GM19193 (cell line): ENCODE data around the gene SLC6A18.

Experiments used
- POLR2A ChIP-seq: IDR thresholded peaks from 4 replicates; pipeline ENCODE4 v1.6.1; 2011; ENCODE audit not compliant: insufficient read depth, insufficient read length; ENCODE audit errors: extremely low read depth

The SLC6A18 gene

DNA sequence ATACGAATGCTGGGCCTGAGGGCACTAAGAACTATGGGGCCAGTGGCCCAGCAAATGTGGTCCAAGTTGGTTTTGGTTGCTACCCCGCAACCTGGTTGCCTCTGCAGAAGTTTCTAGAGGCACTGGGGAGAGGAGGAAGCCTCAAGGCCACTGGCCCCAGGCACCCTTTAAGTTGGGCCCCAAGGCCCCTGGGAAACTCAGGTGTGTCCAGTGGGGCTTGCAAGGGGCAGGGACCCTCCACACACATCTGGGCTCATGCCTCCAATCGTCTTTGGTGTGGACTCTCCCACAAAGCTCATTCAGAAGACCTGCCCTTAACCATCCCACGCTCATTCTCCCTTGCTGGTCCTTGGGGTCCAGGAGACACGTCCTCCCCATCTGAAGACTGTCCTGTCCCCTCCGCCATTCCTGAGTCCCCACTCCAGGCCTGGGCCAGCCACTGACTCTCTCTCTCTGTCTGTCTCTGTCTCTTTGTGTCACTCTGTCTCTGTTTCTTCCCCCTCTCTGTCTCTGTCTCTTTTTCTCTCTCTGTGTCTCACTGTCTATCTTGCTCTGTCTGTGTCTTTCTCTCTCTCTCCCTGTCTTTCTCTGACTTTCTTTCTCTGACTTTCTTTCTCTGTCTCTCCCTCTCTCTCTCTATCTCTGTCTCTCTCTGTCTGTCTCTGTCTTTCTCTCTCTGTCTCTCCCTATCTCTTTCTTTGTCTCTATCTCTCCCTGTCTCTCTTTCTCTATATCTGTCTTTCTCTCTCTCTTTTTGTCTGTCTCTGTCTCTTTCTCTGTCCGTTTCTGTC, 27.1 kb upstream of the SLC6A18 start:
- TF ChIP-seq POLR2A = no peak

DNA sequence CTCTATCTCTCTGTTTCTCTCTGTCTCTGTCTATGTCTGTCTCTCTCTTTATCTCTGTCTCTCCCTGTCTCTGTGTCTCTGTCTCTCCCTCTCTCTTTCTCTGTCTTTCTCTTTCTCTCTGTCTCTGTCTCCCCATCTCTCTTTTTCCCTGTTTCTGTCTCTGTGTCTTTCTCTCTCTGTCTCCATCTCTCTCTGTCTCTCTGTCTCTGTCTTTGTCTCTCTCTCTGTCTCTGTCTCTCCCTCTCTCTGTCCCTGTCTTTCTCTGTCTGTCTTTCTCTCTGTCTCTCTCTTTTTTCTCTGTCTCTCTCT, 25.9 kb upstream of the SLC6A18 start:
- no peak for TF ChIP-seq POLR2A

DNA sequence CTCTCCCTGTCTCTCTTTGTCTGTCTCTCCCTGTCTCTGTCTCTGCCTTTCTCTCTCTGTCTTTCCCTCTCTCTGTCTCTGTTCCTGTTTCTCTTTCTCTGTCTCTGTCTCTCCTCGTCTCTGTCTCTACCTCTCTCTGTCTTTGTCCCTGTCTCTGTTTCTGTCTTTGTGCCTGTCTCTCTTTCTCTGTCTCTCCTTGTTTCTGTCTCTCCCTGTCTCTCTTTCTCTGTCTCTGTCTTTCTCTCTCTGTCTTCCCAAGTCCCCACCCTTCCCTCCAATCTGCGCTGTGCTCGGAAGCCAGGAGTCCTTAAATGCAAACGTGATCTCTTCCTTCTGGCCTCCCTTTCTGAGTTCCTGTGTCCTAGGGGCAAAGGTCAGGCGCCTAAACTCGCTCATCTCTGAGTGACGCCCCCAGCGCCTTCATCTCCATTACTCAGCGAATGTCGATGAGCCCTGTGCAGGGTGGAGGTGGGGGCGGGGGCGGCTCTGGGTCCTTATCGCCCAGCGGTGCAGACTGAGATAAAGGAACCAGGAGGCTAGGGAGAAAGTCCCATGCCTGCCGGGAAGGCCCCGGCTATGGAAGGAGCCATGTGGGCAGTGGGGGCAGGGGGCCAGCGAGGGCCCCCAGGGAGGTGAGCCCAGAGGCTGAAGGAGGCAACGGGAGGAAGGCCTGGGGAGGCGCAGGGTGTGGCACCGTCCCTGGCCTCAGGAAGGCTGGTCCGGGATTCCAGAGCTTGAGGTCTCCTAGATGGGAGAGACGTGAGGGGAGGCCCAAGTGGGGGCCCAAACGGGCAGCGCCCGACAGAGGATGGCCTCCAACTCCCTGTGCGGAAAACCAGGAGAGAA, 25.3 kb upstream of the SLC6A18 start:
- no peak for TF ChIP-seq POLR2A

DNA sequence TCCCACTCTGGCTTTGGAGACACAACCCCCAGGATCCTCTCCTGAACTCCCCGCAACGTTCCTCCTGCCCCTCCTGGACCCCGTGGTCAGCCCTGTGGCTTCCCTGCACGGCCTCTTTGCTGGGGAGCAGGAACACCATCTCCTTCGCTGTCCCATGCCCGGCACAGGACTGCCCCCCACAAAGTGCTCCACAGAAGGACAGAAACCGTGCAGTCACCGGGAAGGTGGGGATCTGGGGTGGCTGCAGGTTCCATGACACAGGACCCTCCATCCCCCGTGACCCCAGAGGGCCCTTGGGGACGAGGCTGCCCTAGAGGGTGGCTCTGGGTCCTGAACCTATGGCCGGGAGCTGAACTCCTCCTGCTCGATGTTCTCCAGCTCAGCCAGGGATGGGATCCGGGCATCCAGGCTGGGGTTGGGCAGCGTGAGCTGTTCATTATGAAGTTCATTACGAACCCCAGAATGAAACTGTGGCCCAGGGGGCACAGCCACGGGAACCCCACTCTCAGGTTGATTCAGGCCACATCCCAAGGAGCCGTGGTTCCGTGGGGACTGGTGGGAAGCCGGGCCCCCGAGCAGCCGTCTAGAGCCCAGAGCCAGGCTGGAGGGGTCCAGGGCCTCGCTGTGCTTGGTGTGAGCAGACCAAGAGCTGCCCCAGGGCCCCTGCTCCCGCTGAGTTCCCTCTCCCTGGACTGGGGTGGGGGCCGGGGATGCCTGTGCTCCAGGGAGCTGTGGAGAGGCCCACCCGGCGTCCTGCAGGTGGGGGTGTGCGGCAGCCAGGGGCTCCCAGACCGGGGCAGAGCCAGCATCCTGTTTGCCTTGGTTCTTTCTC, 24.5 kb upstream of the SLC6A18 start:
- TF ChIP-seq POLR2A = no peak

DNA sequence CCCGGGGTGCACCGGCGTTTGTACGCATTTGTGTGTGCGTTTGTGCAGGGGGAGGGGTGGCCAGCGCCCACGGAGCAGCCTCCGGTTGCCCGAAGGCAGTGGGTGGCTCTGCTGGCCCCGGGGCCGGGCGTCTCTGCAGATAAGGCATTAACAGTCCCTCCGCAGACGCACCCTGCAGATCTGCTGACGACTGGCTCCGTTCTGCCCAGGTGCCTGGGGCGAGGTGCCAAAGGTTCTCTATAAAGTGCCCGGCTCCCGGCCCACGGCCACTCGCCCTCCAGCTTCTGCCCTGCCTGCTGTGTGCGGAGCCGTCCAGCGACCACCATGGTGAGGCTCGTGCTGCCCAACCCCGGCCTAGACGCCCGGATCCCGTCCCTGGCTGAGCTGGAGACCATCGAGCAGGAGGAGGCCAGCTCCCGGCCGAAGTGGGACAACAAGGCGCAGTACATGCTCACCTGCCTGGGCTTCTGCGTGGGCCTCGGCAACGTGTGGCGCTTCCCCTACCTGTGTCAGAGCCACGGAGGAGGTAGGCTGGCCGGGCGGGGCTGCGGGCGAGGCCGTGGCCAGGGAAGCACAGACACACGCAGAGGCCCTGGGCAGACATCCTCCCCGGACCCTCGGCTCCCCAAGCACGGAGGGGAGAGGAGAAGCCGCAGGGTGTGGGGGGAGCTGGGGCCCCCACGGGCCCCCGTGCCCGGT, 23.7 kb upstream of the SLC6A18 start, which contains the start of gene SLC6A19:
Gene SLC6A19, plus strand, starts transcription at position 269 of the 699 bp plus-strand sequence. Its CDS starts 56 bp downstream, at position 325.
- no peak for TF ChIP-seq POLR2A

DNA sequence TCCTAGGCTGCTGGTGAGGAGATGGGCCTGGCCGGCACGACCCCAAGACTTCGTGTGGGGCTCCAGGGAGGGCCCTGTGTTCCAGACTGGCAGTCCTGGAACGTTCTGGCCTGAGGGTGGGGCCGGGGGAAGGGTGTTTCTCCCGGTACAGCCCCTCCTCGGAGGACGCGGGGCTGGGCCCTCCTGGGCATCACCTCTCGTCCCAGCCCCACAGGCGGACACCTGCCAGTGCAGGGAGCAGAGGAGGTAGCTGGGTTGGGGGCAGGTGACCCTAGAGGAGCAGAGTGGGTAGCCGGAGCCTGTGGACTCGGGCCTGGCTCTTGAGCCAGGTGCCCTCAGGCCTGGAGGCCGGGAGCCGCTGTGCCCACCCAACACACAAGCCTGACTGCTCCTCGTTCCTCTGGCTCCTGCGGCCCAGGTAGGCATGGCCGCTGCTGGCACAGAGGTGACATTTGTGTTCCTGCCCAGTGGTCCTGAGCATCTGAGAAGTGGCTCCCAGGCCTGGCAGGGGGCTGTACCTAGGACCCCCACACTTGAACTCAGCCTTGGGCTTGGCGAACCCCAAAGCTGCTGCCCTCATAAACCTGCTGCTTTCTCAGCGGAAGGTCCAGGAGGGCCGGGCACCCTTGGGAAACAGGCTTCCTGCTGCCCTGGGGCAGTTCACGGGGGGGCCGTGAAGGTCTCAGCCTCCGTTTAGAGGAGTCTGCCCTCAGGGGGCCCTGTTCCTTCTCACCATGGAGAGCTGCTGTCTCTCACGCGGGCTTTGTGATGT, 23.0 kb upstream of the SLC6A18 start:
- no peak for TF ChIP-seq POLR2A

DNA sequence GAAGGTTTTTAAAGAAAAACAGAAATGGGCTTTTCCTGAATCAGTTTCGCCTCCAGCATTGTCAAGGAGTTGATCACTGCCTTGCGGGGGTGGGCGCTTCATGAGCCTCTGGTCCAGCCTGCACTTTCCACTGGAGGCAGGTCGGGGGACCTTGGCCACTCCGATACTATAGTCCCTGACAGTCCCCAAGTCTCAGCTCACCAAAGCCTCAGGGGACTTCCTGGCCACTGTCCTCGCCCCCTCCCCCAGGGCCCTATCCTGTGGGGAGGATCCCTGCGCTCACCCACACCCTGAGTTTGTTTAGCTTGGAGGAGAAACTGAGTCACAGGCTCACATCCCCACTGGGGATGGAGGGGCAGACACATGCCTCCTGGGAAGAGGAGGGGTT, 22.4 kb upstream of the SLC6A18 start:
- TF ChIP-seq POLR2A = no peak

DNA sequence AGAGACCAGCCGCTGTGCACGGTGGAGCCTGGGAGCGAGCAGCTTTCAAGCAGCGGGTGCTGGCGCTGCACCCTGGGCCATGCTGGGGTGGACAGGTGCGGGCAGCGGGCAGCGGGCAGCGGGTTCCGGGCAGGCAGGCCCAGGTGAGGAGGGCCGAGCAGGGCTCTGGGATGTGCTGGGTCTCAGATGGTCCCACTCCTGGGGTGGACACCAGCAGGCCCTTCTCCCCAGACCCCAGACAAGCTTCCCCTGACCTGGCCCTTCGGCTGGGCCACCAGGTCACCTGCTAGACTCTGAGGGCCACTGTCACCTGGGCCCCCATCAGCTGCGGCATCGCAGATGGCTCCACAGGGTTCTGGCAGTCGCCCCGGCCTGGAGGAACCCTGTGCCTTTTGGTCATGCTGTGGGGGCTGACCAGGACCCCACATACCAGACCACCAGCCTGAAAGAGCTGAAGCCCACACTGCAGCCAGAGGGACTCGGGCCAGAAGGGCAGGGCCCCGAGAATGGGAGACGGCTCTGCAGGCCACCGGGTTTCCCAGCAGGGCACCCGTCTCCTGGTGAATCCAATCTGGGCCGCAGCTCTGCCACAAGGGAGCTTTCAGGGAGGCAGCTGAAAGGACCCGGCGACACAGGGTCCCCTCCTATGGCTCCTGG, 21.7 kb upstream of the SLC6A18 start:
- no peak for TF ChIP-seq POLR2A

DNA sequence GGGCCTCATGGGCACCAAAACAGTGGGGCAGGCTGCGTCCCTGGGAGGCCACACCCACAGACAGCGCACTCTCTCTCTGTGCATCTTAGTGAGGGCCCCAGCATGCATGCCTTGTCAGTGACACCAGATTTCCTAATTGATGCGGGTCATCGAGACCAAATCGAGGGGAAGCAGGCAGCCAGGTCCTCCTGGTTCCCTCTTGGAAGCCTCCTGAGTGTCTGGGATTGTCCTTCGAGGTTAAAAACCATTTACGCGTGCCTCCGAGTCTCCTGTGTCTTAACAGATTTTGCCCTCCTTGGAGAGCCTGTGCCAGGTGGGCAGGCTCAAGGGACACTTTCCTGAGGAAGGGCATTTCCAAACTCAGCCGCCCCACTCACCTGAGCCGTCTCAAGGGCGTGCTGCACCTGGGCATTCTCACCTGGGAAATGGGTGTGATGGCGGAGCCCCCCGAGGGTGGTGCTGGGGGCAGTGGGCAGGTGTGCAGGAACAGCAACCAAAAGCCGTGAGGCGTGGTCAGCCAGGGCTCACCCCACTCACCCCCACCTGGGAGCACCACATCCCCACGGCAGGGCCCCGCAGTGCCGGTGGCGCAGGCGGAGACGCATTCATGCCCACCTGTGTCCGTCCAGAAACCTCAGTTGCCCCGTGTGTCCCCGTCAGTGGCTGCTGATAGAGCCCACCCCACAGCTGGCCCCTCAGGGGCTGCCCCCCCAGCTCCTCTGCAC, 21.1 kb upstream of the SLC6A18 start:
- no peak for TF ChIP-seq POLR2A

DNA sequence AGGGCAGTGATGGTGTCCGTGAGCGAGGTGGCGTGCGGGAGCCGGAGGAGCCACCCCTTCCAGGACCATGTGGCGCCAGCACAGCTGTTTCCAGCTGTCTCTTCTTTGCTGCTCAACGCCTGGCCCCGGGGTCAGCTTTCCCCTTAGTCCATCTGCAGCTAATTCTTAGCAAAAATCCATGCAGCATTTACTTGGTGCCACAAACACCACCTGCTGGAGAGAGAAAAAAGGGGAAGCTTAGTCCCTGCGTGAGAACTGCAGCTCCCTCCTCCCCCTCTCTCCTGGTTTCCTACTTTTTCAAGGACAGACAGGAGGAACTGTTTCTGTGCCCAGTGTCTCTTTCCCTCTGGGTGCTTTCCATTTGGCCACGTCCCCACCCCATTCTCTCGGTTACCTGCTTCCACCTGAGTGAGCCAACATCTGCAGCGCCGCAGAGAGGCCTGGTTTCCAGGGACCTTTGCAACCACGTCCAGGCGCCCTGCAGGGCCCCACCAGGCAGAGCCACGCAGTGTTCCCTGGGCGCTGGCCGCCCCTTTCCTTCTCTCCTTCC, 20.4 kb upstream of the SLC6A18 start:
- no peak for TF ChIP-seq POLR2A

DNA sequence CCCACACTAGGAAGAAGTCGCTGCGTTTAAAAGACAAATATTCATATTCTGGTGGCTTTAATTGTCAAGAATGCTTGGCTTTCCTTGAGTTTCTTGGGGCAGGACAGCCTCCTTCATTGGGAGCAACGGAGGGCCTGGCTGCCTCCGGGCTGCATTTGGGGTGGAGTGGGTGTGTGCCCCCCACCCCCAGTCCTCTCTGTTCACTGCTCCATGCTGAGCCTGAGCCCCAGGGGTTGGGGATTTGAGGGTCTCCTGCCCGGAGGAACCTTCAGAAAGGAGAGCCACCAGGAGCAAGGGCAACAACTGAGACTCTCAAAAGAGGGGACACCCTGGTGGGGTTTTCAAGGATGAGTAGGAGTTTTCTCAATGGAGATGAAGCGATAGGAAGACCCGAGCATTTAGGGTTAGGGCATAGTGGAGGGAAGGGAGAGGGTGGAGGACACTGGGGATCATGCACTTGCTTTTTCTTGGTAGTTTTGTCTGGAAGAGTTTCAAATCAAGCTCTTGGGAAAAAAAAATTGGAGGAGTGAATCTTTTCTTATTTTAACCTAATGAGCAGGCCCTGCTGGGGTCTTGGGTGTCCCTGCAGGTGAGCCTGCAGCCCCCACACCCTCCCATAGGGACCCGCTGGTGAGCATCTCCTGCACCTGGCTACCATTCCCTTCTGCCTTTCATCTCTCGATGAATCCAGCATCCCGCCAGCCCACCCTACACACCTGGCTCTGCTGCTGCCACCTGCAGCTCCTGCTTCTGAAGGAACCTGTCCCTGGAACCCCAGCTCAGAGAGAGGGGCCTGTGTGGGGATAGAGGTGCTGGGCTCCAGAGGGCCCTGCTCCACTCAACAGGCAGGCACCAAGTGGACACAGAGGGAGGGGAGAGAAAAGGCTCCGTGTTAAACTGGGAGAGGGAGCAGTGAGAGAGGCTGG, 19.7 kb upstream of the SLC6A18 start:
- TF ChIP-seq POLR2A = no peak
